Hematopoietic multipotent progenitor cell (in vitro differentiated cells): ENCODE data around the gene MRPL1. TPM values are rescaled to one million over a fixed set of nuclear protein-coding genes. Genes with fewer than 3 reads are reported as not detected.
"Not testable (repeated sequence)": the region's sequence is repeated elsewhere in the genome, so short reads cannot be mapped to it uniquely, and the experiment has no call there.

Experiments
- DNase-seq, 3 donors: peaks; one replicate each; pipeline ENCODE4 v3.0.0-alpha.2; 2011 to 2015; ENCODE audit warnings: low read depth in 2 of 3, low spot score in 2 of 3
- small RNA-seq: library from RNA; depleted of rRNA; stranded (forward); fragments of <200 nt; gene quantifications from one replicate; pipeline ENCODE3, GENCODE V24; 2012
- total RNA-seq: library from RNA; depleted of rRNA; stranded (reverse); fragments of >200 nt; gene quantifications from one replicate; pipeline ENCODE4 v1.2.3, GENCODE V29; 2012

MRPL1 gene
- total RNA-seq, 1 donor: 7.8 TPM

GRCh38 chr4:77960367-77960766 lies 97.7 kb downstream of the MRPL1 start:
- no peak for DNase-seq

- no peak for DNase-seq
These were observed 100.4 kb downstream of the MRPL1 start for GRCh38 chr4:77963004-77963403.

GRCh38 chr4:77973657-77974056 lies 111.0 kb downstream of the MRPL1 start:
- not testable (repeated sequence) for DNase-seq

- DNase-seq: not testable (repeated sequence)
These were observed 120.4 kb downstream of the MRPL1 start for GRCh38 chr4:77982900-77983540.

GRCh38 chr4:77983612-77984311 lies 121.1 kb downstream of the MRPL1 start:
- not testable (repeated sequence) for DNase-seq

GRCh38 chr4:77989968-77990367 lies 127.3 kb downstream of the MRPL1 start:
- DNase-seq: no peak

GRCh38 chr4:77990456-77990855 lies 127.8 kb downstream of the MRPL1 start:
- no peak for DNase-seq

GRCh38 chr4:77990904-77991358 lies 128.3 kb downstream of the MRPL1 start:
- no peak for DNase-seq

- DNase-seq: no peak
These were observed 130.0 kb downstream of the MRPL1 start for GRCh38 chr4:77992581-77992980.

- DNase-seq: peak in 2 of 3 donors; percentile 59 to 78
These were observed 131.6 kb downstream of the MRPL1 start for GRCh38 chr4:77994194-77994721.

- DNase-seq: no peak
These were observed 133.4 kb downstream of the MRPL1 start for GRCh38 chr4:77996076-77996475.

- no peak for DNase-seq
These were observed 138.9 kb downstream of the MRPL1 start for GRCh38 chr4:78001531-78001930.

- no peak for DNase-seq
These were observed 139.6 kb downstream of the MRPL1 start for GRCh38 chr4:78002260-78002659.

Small RNA genes within 50 kb of the gene (small RNA-seq; reads per million reads assigned to genes)
- gene AC112225.1: not detected

Other genes with a start within 250 kb of the MRPL1 start
- 42.0 TPM for gene CNOT6L, start 43.5 kb upstream of the MRPL1 start, total RNA-seq
- under 0.01 TPM for gene FRAS1, start 194.5 kb downstream of the MRPL1 start, total RNA-seq